ENCODE results near the gene STX12.
"Not testable (repeated sequence)": the region's sequence is repeated elsewhere in the genome, so short reads cannot be mapped to it uniquely, and the experiment has no call there.

The STX12 gene

GRCh38 chr1:27830621-27831440 is 57.8 kb downstream of the STX12 start, which contains the start of gene PPP1R8:
Gene PPP1R8, plus strand, starts transcription at chr1:27830782. Its CDS starts 54 bp downstream, at chr1:27830836.
- DNase-seq (ENCODE audit: low spot score) = peak; percentile 89

DNA sequence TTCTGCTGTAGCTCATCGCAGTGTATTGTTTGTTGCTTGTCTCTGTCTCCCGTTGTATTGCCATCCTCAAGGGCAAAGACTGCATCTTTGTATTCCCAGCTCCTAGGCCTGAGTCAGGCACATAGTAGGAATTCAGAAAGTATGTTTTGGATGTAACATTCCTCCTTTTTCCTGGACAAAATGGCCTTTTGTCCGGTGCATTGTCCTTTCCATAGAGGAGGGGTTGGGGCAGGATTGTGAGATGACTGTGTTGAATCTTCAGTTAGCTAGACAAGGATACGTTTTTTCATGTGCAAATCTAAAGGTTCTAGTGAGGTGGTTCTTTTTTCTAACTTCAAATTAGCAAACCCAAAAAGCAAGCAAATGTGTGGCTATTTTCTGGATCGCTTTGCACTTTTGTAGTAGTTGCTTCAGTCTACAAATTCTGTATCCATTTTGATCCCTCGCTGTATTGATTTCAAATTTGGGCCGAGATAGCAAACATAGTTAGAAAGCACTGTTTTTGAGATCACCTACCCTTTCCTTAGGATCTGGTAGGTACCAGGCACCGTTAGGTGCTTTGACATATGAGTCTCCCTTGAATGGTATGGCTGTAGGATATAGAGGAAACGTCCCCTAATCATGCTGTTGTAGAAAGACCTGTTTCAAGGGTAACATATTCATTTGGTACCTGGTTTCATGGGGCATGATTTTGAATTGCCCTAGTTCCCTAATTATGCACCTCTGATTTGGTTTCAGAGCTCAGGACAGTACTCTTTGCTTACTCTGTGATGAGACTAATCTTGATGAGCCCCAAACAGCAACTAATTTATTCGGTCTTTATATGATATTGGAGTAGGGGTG is 58.8 kb downstream of the STX12 start:
- no peak for DNase-seq (ENCODE audit: low spot score)

DNA sequence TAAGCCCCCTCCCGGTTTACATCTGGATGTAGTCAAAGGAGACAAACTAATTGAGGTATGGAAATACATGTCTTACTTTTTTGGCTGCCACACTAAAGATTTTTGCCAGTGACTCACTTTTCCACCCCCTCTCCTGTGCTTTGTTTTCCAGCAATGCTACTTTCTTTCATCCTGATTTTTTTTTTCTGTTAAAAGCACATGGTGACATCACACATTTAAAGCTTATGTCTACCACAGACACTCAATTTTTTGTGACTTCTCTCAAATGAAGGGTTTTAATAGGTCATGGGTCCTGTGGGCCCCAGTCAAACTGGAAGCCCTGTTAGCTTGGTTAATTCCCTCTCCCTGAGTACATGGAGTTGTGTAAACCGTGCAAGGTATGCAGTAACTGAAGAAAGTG is 59.7 kb downstream of the STX12 start:
- no peak for DNase-seq (ENCODE audit: low spot score)

GRCh38 chr1:27833470-27833869 is 60.5 kb downstream of the STX12 start:
- DNase-seq (ENCODE audit: low spot score) = no peak

- no peak for DNase-seq (ENCODE audit: low spot score)
Measured at GRCh38 chr1:27835046-27835445, 62.0 kb downstream of the STX12 start.

DNA sequence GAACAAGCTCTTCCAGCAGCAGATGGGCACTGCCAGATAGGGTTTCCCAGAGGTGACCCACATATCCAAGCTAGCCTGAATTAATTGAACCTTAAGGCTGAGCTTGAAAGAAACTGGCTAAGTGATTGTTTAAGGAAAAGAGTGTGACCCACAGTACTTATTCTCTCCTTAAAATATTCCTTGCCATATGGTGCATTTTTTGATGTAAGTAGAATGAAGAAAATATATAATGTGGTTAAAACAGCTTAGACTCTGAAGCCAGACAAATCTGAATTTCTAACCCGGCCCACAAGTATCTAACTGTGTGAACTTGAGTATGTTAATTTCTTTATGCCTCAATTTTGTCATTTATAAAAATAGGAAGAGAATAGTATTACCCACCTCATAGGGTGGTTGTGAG is 62.5 kb downstream of the STX12 start:
- no peak for DNase-seq (ENCODE audit: low spot score)

- DNase-seq (ENCODE audit: low spot score) = no peak
Measured at GRCh38 chr1:27849951-27850350, 76.9 kb downstream of the STX12 start.

DNA sequence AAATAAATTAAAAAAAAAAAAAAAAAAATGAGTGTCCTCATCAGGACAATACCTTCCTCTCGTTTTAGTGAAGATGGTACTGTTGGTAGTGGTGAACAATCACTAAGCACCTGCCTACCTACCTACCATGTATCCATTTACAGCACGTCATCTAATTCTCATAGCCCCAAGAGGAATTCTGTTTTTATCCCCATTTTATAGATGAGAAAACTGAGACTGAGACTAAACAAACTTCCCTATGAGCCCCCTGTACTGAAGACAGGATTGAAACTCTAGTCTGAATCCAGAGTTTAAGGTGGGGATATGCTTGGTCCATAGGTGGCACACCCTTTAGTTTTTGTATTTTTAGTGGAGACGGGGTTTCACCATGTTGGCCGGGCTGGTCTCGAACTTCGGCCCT is 82.1 kb downstream of the STX12 start:
- DNase-seq (ENCODE audit: low spot score) = no peak

DNA sequence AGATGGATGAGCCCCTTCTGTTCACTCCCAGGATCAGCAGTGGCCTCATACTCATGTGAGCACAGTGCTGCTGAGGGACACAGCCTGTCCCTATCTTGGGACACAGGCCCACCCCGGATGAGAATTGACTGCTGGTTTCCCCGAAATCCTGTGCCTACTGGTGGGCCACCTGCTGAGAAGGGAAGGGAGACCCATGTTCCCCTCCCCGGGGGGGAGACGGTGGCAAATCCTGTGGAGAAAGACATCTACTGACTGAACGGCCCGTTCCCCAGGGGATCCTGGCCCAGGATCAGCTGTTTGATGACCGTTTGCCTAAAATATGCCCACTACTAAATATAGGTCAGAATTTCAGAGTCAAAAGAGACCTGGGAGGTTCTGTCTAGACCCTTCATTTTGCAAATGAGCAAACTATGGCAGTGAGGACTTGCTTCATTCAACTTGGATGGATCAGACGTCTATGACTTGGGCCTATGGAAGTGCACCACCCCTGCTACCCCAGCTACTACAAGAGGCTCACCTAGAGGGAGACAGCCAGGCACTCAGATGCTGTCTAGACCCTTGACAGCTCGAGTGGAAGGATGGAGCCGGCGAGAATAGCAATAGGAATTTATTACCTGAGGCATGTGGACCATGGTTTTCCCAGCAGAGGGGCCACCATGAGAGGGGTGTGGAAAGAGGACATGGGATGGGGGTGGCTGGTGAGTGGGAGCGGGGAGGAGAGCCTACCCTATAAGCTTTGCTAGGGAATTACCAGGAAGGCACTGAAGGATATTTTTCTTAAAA is 83.7 kb downstream of the STX12 start:
- DNase-seq (ENCODE audit: low spot score) = no peak

- DNase-seq (ENCODE audit: low spot score) = not testable (repeated sequence)
Measured at GRCh38 chr1:27857552-27857951, 84.5 kb downstream of the STX12 start.

- DNase-seq (ENCODE audit: low spot score) = peak; percentile 86
Measured at GRCh38 chr1:27858072-27858948, 85.3 kb downstream of the STX12 start.

GRCh38 chr1:27858949-27859576 is 86.0 kb downstream of the STX12 start:
- DNase-seq (ENCODE audit: low spot score) = no peak

- DNase-seq (ENCODE audit: low spot score) = no peak
Measured at GRCh38 chr1:27861436-27861835, 88.4 kb downstream of the STX12 start.

- no peak for DNase-seq (ENCODE audit: low spot score)
Measured at GRCh38 chr1:27862004-27862403, 89.0 kb downstream of the STX12 start.

GRCh38 chr1:27862671-27863537 is 89.9 kb downstream of the STX12 start:
- peak; percentile 96 for DNase-seq (ENCODE audit: low spot score)

GRCh38 chr1:27863538-27863915 is 90.5 kb downstream of the STX12 start:
- no peak for DNase-seq (ENCODE audit: low spot score)

DNA sequence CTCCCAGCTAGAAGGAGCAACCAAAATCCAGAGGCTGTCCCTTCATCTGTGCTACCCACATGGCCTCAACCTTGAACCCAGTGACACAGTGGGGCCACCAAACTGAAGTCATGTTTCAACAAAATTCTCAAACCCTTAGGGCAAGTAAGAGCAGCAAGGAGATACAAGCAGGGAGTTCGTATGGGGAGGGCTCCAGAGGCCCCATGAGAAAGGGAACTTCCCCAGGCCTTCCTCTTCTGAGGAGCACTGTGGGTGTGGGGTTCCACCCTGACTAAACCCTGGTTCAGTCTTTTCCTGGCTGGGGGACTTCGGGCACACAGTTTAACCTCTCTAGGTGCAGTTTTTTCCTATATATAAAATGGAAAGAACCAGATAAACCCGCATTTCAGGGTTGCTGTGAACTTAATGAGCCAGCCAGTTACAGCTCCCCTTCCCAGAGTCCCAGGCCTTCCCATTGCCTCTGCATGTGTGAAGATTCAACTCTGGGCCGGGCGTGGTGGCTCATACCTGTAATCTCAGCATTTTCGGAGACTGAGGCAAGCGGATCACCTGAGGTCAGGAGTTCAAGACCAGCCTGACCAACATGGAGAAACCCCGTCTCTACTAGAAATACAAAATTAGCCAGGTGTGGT is 91.4 kb downstream of the STX12 start:
- no peak for DNase-seq (ENCODE audit: low spot score)

- no peak for DNase-seq (ENCODE audit: low spot score)
Measured at GRCh38 chr1:27865821-27866220, 92.8 kb downstream of the STX12 start.

GRCh38 chr1:27868556-27868931 is 95.5 kb downstream of the STX12 start:
- DNase-seq (ENCODE audit: low spot score) = no peak
